Measurements from ENCODE around the gene ADPRHL1.

Gene ADPRHL1

DNA sequence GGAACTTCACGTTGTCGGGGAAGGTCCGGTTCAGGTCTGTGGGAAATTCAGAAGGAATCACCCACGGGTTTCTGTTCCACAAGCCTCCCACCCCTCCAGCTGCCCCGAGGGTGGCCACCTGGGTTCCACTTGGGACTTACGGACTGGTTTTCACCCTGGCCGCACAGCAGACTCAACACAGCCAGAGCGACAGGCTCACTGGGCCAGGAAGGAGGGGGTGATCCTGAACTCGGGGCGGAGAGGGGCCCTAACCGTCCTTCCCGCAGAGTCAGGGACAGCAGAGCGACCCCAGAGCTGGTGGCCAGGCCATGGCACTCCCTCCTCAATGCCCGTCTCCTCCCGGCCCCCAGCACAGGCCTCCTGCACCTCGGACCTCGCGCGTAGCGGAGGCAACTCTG is 102.4 kb downstream of the ADPRHL1 start:
- TF ChIP-seq, protein P1, sequence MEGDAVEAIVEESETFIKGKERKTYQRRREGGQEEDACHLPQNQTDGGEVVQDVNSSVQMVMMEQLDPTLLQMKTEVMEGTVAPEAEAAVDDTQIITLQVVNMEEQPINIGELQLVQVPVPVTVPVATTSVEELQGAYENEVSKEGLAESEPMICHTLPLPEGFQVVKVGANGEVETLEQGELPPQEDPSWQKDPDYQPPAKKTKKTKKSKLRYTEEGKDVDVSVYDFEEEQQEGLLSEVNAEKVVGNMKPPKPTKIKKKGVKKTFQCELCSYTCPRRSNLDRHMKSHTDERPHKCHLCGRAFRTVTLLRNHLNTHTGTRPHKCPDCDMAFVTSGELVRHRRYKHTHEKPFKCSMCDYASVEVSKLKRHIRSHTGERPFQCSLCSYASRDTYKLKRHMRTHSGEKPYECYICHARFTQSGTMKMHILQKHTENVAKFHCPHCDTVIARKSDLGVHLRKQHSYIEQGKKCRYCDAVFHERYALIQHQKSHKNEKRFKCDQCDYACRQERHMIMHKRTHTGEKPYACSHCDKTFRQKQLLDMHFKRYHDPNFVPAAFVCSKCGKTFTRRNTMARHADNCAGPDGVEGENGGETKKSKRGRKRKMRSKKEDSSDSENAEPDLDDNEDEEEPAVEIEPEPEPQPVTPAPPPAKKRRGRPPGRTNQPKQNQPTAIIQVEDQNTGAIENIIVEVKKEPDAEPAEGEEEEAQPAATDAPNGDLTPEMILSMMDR (IDR thresholded peaks at IDR 0.05) = no peak

DNA sequence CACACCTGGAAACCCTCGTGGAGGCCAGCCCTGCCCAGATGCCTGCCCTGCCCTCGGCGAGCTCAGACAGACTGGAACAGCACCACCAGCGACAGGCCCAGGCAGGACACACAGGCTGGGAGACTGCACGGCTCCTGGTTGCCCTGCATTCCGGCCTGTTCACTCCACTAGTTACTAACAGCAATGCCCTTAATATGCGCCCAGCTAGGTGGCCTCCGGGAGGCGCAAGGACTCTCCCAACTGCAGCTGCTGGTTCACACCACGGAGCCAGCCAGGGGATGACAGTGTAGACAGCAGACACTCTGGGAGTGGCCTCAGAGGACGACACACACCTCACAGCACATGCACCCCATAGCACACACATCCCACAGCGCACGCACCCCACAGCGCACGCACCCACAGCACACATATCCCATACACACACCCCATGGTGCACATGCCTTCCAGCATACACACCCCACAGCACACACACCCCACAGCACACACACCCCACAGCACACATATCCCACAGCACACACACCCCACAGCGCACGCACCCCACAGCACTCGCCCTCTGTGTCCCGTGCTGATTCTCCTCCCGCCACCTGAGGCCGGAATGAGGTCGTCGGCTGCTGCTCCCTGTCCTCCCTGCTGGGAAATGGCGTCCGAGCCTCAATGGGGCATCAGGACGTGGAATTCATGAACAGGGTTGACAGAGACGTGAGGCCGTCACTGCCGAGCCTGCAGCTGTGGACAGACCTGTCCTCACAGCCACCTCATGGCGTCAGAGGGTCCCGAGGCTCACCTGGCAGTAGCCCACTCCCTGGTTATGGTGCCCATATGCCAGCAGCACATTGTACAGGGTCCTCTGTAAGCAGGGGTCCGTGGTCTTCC is 103.0 kb downstream of the ADPRHL1 start:
- TF ChIP-seq, protein P1 (IDR thresholded peaks at IDR 0.05) = no peak
